HEK293 (cell line): ENCODE results near the gene ARHGEF7.

Experiments used
- BCL6B ChIP-seq: fragments of 450-650 bp; formaldehyde crosslinking; IDR thresholded peaks from 2 replicates; pipeline ENCODE4 v1.5.1; 2017; ENCODE audit warnings: missing biosample characterization, missing genetic modification characterization
- EGR2 ChIP-seq: fragments of 450-650 bp; formaldehyde crosslinking; IDR thresholded peaks from 2 replicates; pipeline ENCODE4 v1.5.1; 2016; ENCODE audit warnings: low read depth, missing biosample characterization, missing genetic modification characterization
- FEZF1 ChIP-seq: fragments of 450-650 bp; formaldehyde crosslinking; IDR thresholded peaks from 2 replicates; pipeline ENCODE4 v1.5.1; 2016; ENCODE audit warnings: missing biosample characterization, missing genetic modification characterization
- GLI4 ChIP-seq: fragments of 450-650 bp; formaldehyde crosslinking; IDR thresholded peaks from 2 replicates; pipeline ENCODE4 v1.5.1; 2016; ENCODE audit warnings: missing biosample characterization, missing genetic modification characterization
- PRDM10 ChIP-seq: fragments of 450-650 bp; formaldehyde crosslinking; IDR thresholded peaks from 2 replicates; pipeline ENCODE4 v1.5.1; 2016; ENCODE audit warnings: missing biosample characterization, missing genetic modification characterization
- RBAK ChIP-seq: fragments of 450-650 bp; formaldehyde crosslinking; IDR thresholded peaks from 2 replicates; pipeline ENCODE4 v1.5.1; 2016; ENCODE audit warnings: missing biosample characterization, missing genetic modification characterization
- ZBTB17 ChIP-seq: fragments of 450-650 bp; formaldehyde crosslinking; IDR thresholded peaks from 2 replicates; pipeline ENCODE4 v1.5.1; 2016; ENCODE audit warnings: missing biosample characterization, missing genetic modification characterization
- ZBTB20 ChIP-seq: fragments of 450-650 bp; formaldehyde crosslinking; IDR thresholded peaks from 2 replicates; pipeline ENCODE4 v1.5.1; 2016; ENCODE audit warnings: missing biosample characterization, missing genetic modification characterization
- ZBTB49 ChIP-seq: fragments of 450-650 bp; formaldehyde crosslinking; IDR thresholded peaks from 2 replicates; pipeline ENCODE4 v1.5.1; 2016; ENCODE audit warnings: missing biosample characterization, missing genetic modification characterization, low read depth
- ZEB2 ChIP-seq: fragments of 450-650 bp; formaldehyde crosslinking; IDR thresholded peaks from 2 replicates; pipeline ENCODE4 v1.5.1; 2016; ENCODE audit warnings: missing biosample characterization, missing genetic modification characterization
- ZFP37 ChIP-seq: fragments of 450-650 bp; formaldehyde crosslinking; IDR thresholded peaks from 2 replicates; pipeline ENCODE4 v1.5.1; 2016; ENCODE audit warnings: missing biosample characterization, missing genetic modification characterization
- ZNF140 ChIP-seq: fragments of 450-650 bp; formaldehyde crosslinking; IDR thresholded peaks from 2 replicates; pipeline ENCODE4 v1.5.1; 2016; ENCODE audit warnings: missing biosample characterization, missing genetic modification characterization
- ZNF169 ChIP-seq: fragments of 450-650 bp; formaldehyde crosslinking; IDR thresholded peaks from 2 replicates; pipeline ENCODE4 v1.5.1; 2016; ENCODE audit warnings: missing biosample characterization, missing genetic modification characterization
- ZNF174 ChIP-seq: fragments of 450-650 bp; formaldehyde crosslinking; IDR thresholded peaks from 2 replicates; pipeline ENCODE4 v1.5.0; 2017; ENCODE audit warnings: missing biosample characterization, mild to moderate bottlenecking, missing genetic modification characterization
- ZNF239 ChIP-seq: fragments of 450-650 bp; formaldehyde crosslinking; IDR thresholded peaks from 2 replicates; pipeline ENCODE4 v1.5.1; 2016; ENCODE audit warnings: missing biosample characterization, missing genetic modification characterization
- ZNF280C ChIP-seq: fragments of 450-650 bp; formaldehyde crosslinking; IDR thresholded peaks from 2 replicates; pipeline ENCODE4 v1.5.1; 2016; ENCODE audit warnings: missing biosample characterization, missing genetic modification characterization
- ZNF280D ChIP-seq: fragments of 450-650 bp; formaldehyde crosslinking; IDR thresholded peaks from 2 replicates; pipeline ENCODE4 v1.5.1; 2016; ENCODE audit warnings: missing biosample characterization, missing genetic modification characterization
- ZNF302 ChIP-seq: fragments of 450-650 bp; formaldehyde crosslinking; IDR thresholded peaks from 2 replicates; pipeline ENCODE4 v1.5.1; 2016; ENCODE audit warnings: missing biosample characterization, missing genetic modification characterization, low read depth
- ZNF366 ChIP-seq: fragments of 450-650 bp; formaldehyde crosslinking; conservative IDR thresholded peaks from 2 replicates; pipeline ENCODE4 v1.5.1; 2016; ENCODE audit warnings: missing biosample characterization, missing genetic modification characterization
- ZNF48 ChIP-seq: fragments of 450-650 bp; formaldehyde crosslinking; IDR thresholded peaks from 2 replicates; pipeline ENCODE4 v1.5.1; 2016; ENCODE audit warnings: missing biosample characterization, missing genetic modification characterization
- ZNF521 ChIP-seq: fragments of 450-650 bp; formaldehyde crosslinking; IDR thresholded peaks from 2 replicates; pipeline ENCODE4 v1.5.1; 2017; ENCODE audit warnings: missing biosample characterization, mild to moderate bottlenecking, missing genetic modification characterization
- ZNF555 ChIP-seq: fragments of 450-650 bp; formaldehyde crosslinking; conservative IDR thresholded peaks from 2 replicates; pipeline ENCODE4 v1.5.1; 2017; ENCODE audit warnings: missing biosample characterization, mild to moderate bottlenecking, missing genetic modification characterization, inconsistent platforms
- ZNF664 ChIP-seq: fragments of 450-650 bp; formaldehyde crosslinking; IDR thresholded peaks from 2 replicates; pipeline ENCODE4 v1.5.1; 2016; ENCODE audit warnings: missing biosample characterization, missing genetic modification characterization
- ZNF76 ChIP-seq: fragments of 450-650 bp; formaldehyde crosslinking; IDR thresholded peaks from 2 replicates; pipeline ENCODE4; 2016; ENCODE audit warnings: low read depth, missing biosample characterization, missing genetic modification characterization, borderline replicate concordance
- ZNF777 ChIP-seq: fragments of 450-650 bp; formaldehyde crosslinking; IDR thresholded peaks from 2 replicates; pipeline ENCODE4 v1.5.1; 2017; ENCODE audit warnings: missing biosample characterization, missing genetic modification characterization, borderline replicate concordance

The ARHGEF7 gene

GRCh38 chr13:111114362-111115060 lies 599 bp upstream of the ARHGEF7 start (continued):
- TF ChIP-seq ZBTB49 (no peak), ZNF664 (tag by site-specific recombination) (no peak), ZNF280C (tag by site-specific recombination) (no peak), ZNF366 (tag by site-specific recombination) (no peak), FEZF1 (tag by site-specific recombination) (peak; percentile 78), ZNF302 (tag by site-specific recombination) (no peak), ZNF48 (no peak), ZNF280D (tag by site-specific recombination) (no peak), ZNF169 (tag by site-specific recombination) (no peak), ZNF777 (tag by site-specific recombination) (no peak), ZNF521 (no peak), ZBTB20 (peak; percentile 60; the same call in 1 of the 2 replicates), GLI4 (no peak), ZBTB17 (tag by site-specific recombination) (0 out of 2 replicates have a peak, but pooled peaks have one; percentile 32), RBAK (tag by site-specific recombination) (no peak), ZNF76 (peak; percentile 69; the same call in 1 of the 2 replicates), ZFP37 (tag by site-specific recombination) (peak; percentile 34; the same call in 1 of the 2 replicates), ZNF555 (tag by site-specific recombination) (no peak), ZEB2 (tag by site-specific recombination) (no peak), EGR2 (no peak), BCL6B (tag by site-specific recombination) (no peak), ZNF174 (no peak), ZNF239 (tag by site-specific recombination) (no peak), ZNF140 (no peak), PRDM10 (tag by site-specific recombination) (no peak)
